NCI-H2171 treated with DMSO at 0.1 percent for 48 hours (cell line): ENCODE results near the gene MYLK.

Source experiments
- DNase-seq: peaks from one replicate; lab custom pipeline; 2025; lab: John Stamatoyannopoulos, UW

MYLK gene

GRCh38 chr3:123821920-123822319, 62.2 kb downstream of the MYLK start:
- DNase-seq, result no peak

GRCh38 chr3:123819949-123820348, 64.2 kb downstream of the MYLK start:
- no peak for DNase-seq

- DNase-seq, result no peak
Observed at GRCh38 chr3:123818921-123819429, 65.2 kb downstream of the MYLK start.

GRCh38 chr3:123818324-123818920, 65.7 kb downstream of the MYLK start:
- DNase-seq, result no peak

GRCh38 chr3:123817413-123817812, 66.7 kb downstream of the MYLK start:
- no peak for DNase-seq

- no peak for DNase-seq
Observed at GRCh38 chr3:123816673-123817207, 67.4 kb downstream of the MYLK start.

GRCh38 chr3:123815981-123816380, 68.2 kb downstream of the MYLK start:
- no peak for DNase-seq

- DNase-seq, result no peak
Observed at GRCh38 chr3:123813876-123814275, 70.3 kb downstream of the MYLK start.

- no peak for DNase-seq
Observed at GRCh38 chr3:123809597-123809996, 74.5 kb downstream of the MYLK start.

- DNase-seq, result no peak
Observed at GRCh38 chr3:123808812-123809211, 75.3 kb downstream of the MYLK start.

- no peak for DNase-seq
Observed at GRCh38 chr3:123807820-123808219, 76.3 kb downstream of the MYLK start.

GRCh38 chr3:123805504-123805903, 78.6 kb downstream of the MYLK start:
- no peak for DNase-seq

- DNase-seq, result no peak
Observed at GRCh38 chr3:123805101-123805500, 79.0 kb downstream of the MYLK start.

- DNase-seq, result no peak
Observed at GRCh38 chr3:123804676-123805075, 79.5 kb downstream of the MYLK start.

GRCh38 chr3:123803521-123803920, 80.6 kb downstream of the MYLK start:
- no peak for DNase-seq

GRCh38 chr3:123802007-123802625, 82.0 kb downstream of the MYLK start:
- no peak for DNase-seq

GRCh38 chr3:123801474-123801873, 82.7 kb downstream of the MYLK start:
- no peak for DNase-seq

GRCh38 chr3:123800362-123800682, 83.8 kb downstream of the MYLK start:
- no peak for DNase-seq

- DNase-seq, result no peak
Observed at GRCh38 chr3:123799544-123800361, 84.4 kb downstream of the MYLK start.

- DNase-seq, result no peak
Observed at GRCh38 chr3:123798550-123798949, 85.6 kb downstream of the MYLK start.

GRCh38 chr3:123795471-123796251, 88.5 kb downstream of the MYLK start:
- DNase-seq, result no peak

GRCh38 chr3:123793425-123793824, 90.7 kb downstream of the MYLK start:
- no peak for DNase-seq
